A673 (cell line): Measurements from ENCODE around the gene AKAP12. TPM values are rescaled to one million over a fixed set of nuclear protein-coding genes. Genes with fewer than 3 reads are reported as not detected.

Source experiments
- BruUV-seq: library from RNA; stranded (reverse); fragments of 400-500 nt; replicated peaks from 2 replicates; lab custom pipeline; 2021; lab: Mats Ljungman, UMichigan
- CTCF ChIA-PET: fragments of 300-600 bp; sonication (Branson Sonifier 250); formaldehyde crosslinking; loops from one replicate; lab custom pipeline; 2022; ENCODE audit warnings: antibody characterized with exemption; lab: Charles Lee
- POLR2A ChIA-PET: fragments of 300-600 bp; sonication (Branson Sonifier 250); formaldehyde crosslinking; loops from one replicate; lab custom pipeline; 2022; ENCODE audit warnings: antibody characterized with exemption; ENCODE audit not compliant: low non-redundant PET; lab: Charles Lee
- DNase-seq: peaks from one replicate; pipeline ENCODE4 v3.0.0-alpha.2; 2015; ENCODE audit warnings: low spot score
- H3K27ac ChIP-seq: fragments of 200-600 bp; sonication (generic); 2 replicates; pipeline ENCODE4 v1.5.1; 2016; ENCODE audit warnings: mixed run types, low read depth, mild to moderate bottlenecking, mixed read lengths, antibody characterized with exemption, low read length; ENCODE audit not compliant: poor library complexity, severe bottlenecking
- H3K27me3 ChIP-seq: fragments of 200-600 bp; sonication (generic); replicated peaks from 2 replicates; pipeline ENCODE4 v1.6.1; 2017; ENCODE audit warnings: mixed run types, low read depth, mild to moderate bottlenecking, mixed read lengths, antibody characterized with exemption, low read length; ENCODE audit not compliant: insufficient read depth, poor library complexity
- H3K36me3 ChIP-seq: fragments of 200-600 bp; sonication (generic); 2 replicates; pipeline ENCODE4 v1.6.1; 2016; ENCODE audit warnings: mixed run types, mild to moderate bottlenecking, mixed read lengths, antibody characterized with exemption, low read length; ENCODE audit not compliant: insufficient read depth, poor library complexity, severe bottlenecking
- H3K4me1 ChIP-seq: fragments of 200-600 bp; sonication (generic); 2 replicates; pipeline ENCODE4 v1.6.1; 2017; ENCODE audit warnings: mixed run types, mild to moderate bottlenecking, mixed read lengths, antibody characterized with exemption, low read length; ENCODE audit not compliant: insufficient read depth, poor library complexity, severe bottlenecking
- H3K4me3 ChIP-seq: fragments of 200-600 bp; sonication (generic); 2 replicates; pipeline ENCODE4 v1.5.1; 2016; ENCODE audit warnings: low read depth, mixed run types, mild to moderate bottlenecking, mixed read lengths, low read length; ENCODE audit not compliant: poor library complexity, severe bottlenecking
- H3K9me3 ChIP-seq: fragments of 200-600 bp; sonication (generic); 2 replicates; pipeline ENCODE4 v1.6.1; 2016; ENCODE audit warnings: mixed run types, low read depth, mild to moderate bottlenecking, mixed read lengths, antibody characterized with exemption, low read length; ENCODE audit not compliant: poor library complexity, severe bottlenecking
- CTCF ChIP-seq: fragments of 300-800, 200-600 bp; sonication (generic); conservative IDR thresholded peaks from 2 replicates; pipeline ENCODE4 v1.5.1; 2017; ENCODE audit warnings: low read depth, mild to moderate bottlenecking, antibody characterized with exemption, low read length, moderate library complexity, mixed read lengths
- EZH2 ChIP-seq: fragments of 200-600 bp; sonication (generic); IDR thresholded peaks from 2 replicates; pipeline ENCODE4 v1.6.1; 2017; ENCODE audit warnings: borderline replicate concordance, low read depth, mild to moderate bottlenecking, mixed read lengths, antibody characterized with exemption, low read length; ENCODE audit not compliant: poor library complexity, severe bottlenecking
- intact Hi-C: fragments of 100-400 bp; cut with micrococcal nuclease; formaldehyde crosslinking; loops from one replicate; pipeline ENCODE4 v1.10.0; 2022; ENCODE audit not compliant: unreplicated experiment
- total RNA-seq: library from RNA; stranded (reverse); gene quantifications from 2 replicates; pipeline ENCODE4 v1.2.3, GENCODE V29; 2021

The AKAP12 gene
- total RNA-seq, 1 experiment from 2014 or later = 37.3 TPM

GRCh38 chr6:151399679-151400078 lies 159.9 kb downstream of the AKAP12 start:
- CTCF ChIA-PET = no interaction called here
- no TSS peak for BruUV-seq

GRCh38 chr6:151400473-151400872 lies 160.7 kb downstream of the AKAP12 start:
- no peaks in the 10 kb centered on the region for H3K27me3 ChIP-seq
- no peak overlapping the region for H3K27ac ChIP-seq
- no peaks in the 10 kb centered on the region for H3K9me3 ChIP-seq
- POLR2A ChIA-PET = no interaction called here
- no TSS peak for BruUV-seq
- peaks cover 40% of the 10 kb centered on the region for H3K36me3 ChIP-seq
- DNase-seq = no peak
- TF ChIP-seq CTCF (no peak), EZH2 (no peak)
- H3K4me1 ChIP-seq = peaks cover under 1% of the 10 kb centered on the region
- CTCF ChIA-PET = no interaction called here
- intact Hi-C loops = no loop called here
- no peak overlapping the region for H3K4me3 ChIP-seq

More at GRCh38 chr6:151399679-151400078, 159.9 kb downstream of the AKAP12 start:
- POLR2A ChIA-PET = no interaction called here
- intact Hi-C loops = no loop called here
- H3K27me3 ChIP-seq = no peaks in the 10 kb centered on the region
- H3K4me1 ChIP-seq = peaks cover 9% of the 10 kb centered on the region
- no peaks in the 10 kb centered on the region for H3K9me3 ChIP-seq
- no peak overlapping the region for H3K4me3 ChIP-seq
- DNase-seq = no peak
- no peak overlapping the region for H3K27ac ChIP-seq
- TF ChIP-seq EZH2 = no peak
- no peak for TF ChIP-seq CTCF
- H3K36me3 ChIP-seq = peaks cover 32% of the 10 kb centered on the region

- Histone ChIP-seq H3K27me3 (no peaks in the 10 kb centered on the region), H3K4me3 (no peak overlapping the region), H3K9me3 (no peaks in the 10 kb centered on the region), H3K4me1 (no peaks in the 10 kb centered on the region), H3K36me3 (peaks cover 40% of the 10 kb centered on the region), H3K27ac (no peak overlapping the region)
- ChIA-PET POLR2A (no interaction called here), CTCF (no interaction called here)
- TF ChIP-seq CTCF (no peak), EZH2 (no peak)
- intact Hi-C loops = no loop called here
- no peak for DNase-seq
- no TSS peak for BruUV-seq
Measured at GRCh38 chr6:151402228-151402627, 162.5 kb downstream of the AKAP12 start.
